H1 (cell line): ENCODE measurements around the gene LMNTD2. TPM values are rescaled to one million over a fixed set of nuclear protein-coding genes. Genes with fewer than 3 reads are reported as not detected.

Experiments
- CTCF ChIA-PET: fragments of 300-600 bp; sonication (Branson Sonifier 250); formaldehyde crosslinking; loops from one replicate; lab custom pipeline; 2021; ENCODE audit not compliant: partially characterized antibody; lab: Charles Lee
- POLR2A ChIA-PET: fragments of 300-600 bp; sonication (Branson Sonifier 250); formaldehyde crosslinking; loops from one replicate; lab custom pipeline; 2021; ENCODE audit warnings: inconsistent platforms; ENCODE audit not compliant: partially characterized antibody; lab: Charles Lee
- DNase-seq, 2 experiments: peaks; one replicate each; pipeline versions ENCODE4 v3.0.0 to v3.0.0-alpha.2; 2010 to 2022; ENCODE audit warnings: low spot score in 2 of 2, low read depth in 1 of 2, mixed read lengths in 1 of 2
- FAIRE-seq: peaks from 2 replicates; lab custom pipeline; 2011; peaks lifted over from hg19 to GRCh38; lab: Jason Lieb, UNC
- H2AFZ ChIP-seq: 2 replicates; pipeline ENCODE4 v1.8.1; 2012; ENCODE audit warnings: low read length, inconsistent platforms
- H2AK5ac ChIP-seq: 2 replicates; pipeline ENCODE4 v1.6.1; 2013; ENCODE audit warnings: low read depth, low read length
- H2BK120ac ChIP-seq: replicated peaks from 2 replicates; pipeline ENCODE3; 2013; ENCODE audit warnings: low read depth, low read length, inconsistent platforms
- H2BK12ac ChIP-seq: 2 replicates; pipeline ENCODE4 v1.6.1; 2013; ENCODE audit warnings: low read depth, low read length
- H2BK15ac ChIP-seq: 2 replicates; pipeline ENCODE4 v1.6.1; 2013; ENCODE audit warnings: low read length
- H2BK20ac ChIP-seq: 2 replicates; pipeline ENCODE4 v1.6.1; 2013; ENCODE audit warnings: low read length
- H2BK5ac ChIP-seq: 2 replicates; pipeline ENCODE4 v1.6.1; 2013; ENCODE audit warnings: low read depth, low read length
- H3K14ac ChIP-seq: 2 replicates; pipeline ENCODE4 v1.6.1; 2013; ENCODE audit warnings: inconsistent platforms; ENCODE audit not compliant: insufficient read length
- H3K18ac ChIP-seq: 2 replicates; pipeline ENCODE4 v1.6.1; 2013; ENCODE audit warnings: low read length; ENCODE audit errors: extremely low read depth
- H3K23ac ChIP-seq: 2 replicates; pipeline ENCODE4 v1.6.1; 2013; ENCODE audit warnings: inconsistent platforms; ENCODE audit not compliant: insufficient read length
- H3K23me2 ChIP-seq: 2 replicates; pipeline ENCODE4 v1.6.1; 2013; ENCODE audit warnings: low read depth, low read length
- H3K27ac ChIP-seq: 2 replicates; pipeline ENCODE4 v1.6.1; 2011; ENCODE audit warnings: low read depth, low read length, inconsistent platforms
- H3K27me3 ChIP-seq, 4 experiments: replicated peaks in 1 of 4; 1 replicate in 1 of 4; 2 replicates in 3 of 4; pipeline versions ENCODE4 v1.6.1 to v1.8.1; 2011 to 2013; ENCODE audit warnings: low read length in 3 of 4, mild to moderate bottlenecking in 3 of 4, inconsistent platforms in 2 of 4, mixed read lengths in 2 of 4, moderate library complexity in 1 of 4; ENCODE audit not compliant: control insufficient read depth in 3 of 4, insufficient read depth in 3 of 4; ENCODE audit errors: extremely low read depth in 1 of 4
- H3K36me3 ChIP-seq, 4 experiments: 2 replicates each; pipeline versions ENCODE4 v1.6.1 to v1.8.1; 2011 to 2013; ENCODE audit warnings: mild to moderate bottlenecking in 4 of 4, low read length in 3 of 4, moderate library complexity in 2 of 4, control low read depth in 1 of 4, inconsistent platforms in 1 of 4; ENCODE audit not compliant: insufficient read depth in 4 of 4, control insufficient read depth in 2 of 4
- H3K4ac ChIP-seq: replicated peaks from 2 replicates; pipeline ENCODE3; 2013; ENCODE audit warnings: low read length, low read depth, mixed read lengths, inconsistent platforms; ENCODE audit not compliant: insufficient read length
- H3K4me1 ChIP-seq, 4 experiments: replicated peaks in 1 of 4; 1 replicate in 1 of 4; 2 replicates in 3 of 4; pipeline versions ENCODE4 v1.6.1 to v1.8.1; 2011 to 2013; ENCODE audit warnings: low read length in 3 of 4, inconsistent platforms in 2 of 4, mixed read lengths in 1 of 4; ENCODE audit not compliant: insufficient read depth in 4 of 4, control insufficient read depth in 3 of 4
- H3K4me2 ChIP-seq, 2 experiments: 2 replicates each; pipeline versions ENCODE4 v1.6.1 to v1.8.1; 2011 to 2013; ENCODE audit warnings: low read depth in 2 of 2, low read length in 2 of 2, control low read depth in 1 of 2, inconsistent platforms in 1 of 2, mild to moderate bottlenecking in 1 of 2; ENCODE audit not compliant: insufficient read depth in 1 of 2
- H3K4me3 ChIP-seq, 4 experiments: fragments of 200-600, 300-600 bp in 1 of 4; sonication (generic), shearing (Covaris generic), sonication (Bioruptor Twin) in 1 of 4; 2 replicates each; pipeline versions ENCODE4 v1.5.1 to v1.8.1; 2011 to 2016; ENCODE audit warnings: low read length in 4 of 4, low read depth in 3 of 4, control low read depth in 2 of 4, inconsistent platforms in 2 of 4, mild to moderate bottlenecking in 2 of 4, mixed read lengths in 1 of 4, moderate library complexity in 1 of 4; ENCODE audit not compliant: insufficient read depth in 2 of 4; ENCODE audit errors: extremely low read depth in 1 of 4
- H3K56ac ChIP-seq: replicated peaks from 2 replicates; pipeline ENCODE3; 2013; ENCODE audit warnings: low read depth, mild to moderate bottlenecking, mixed read lengths, low read length, inconsistent platforms; ENCODE audit not compliant: insufficient read length
- H3K79me1 ChIP-seq: 2 replicates; pipeline ENCODE4 v1.6.1; 2013; ENCODE audit warnings: low read depth, low read length, control low read depth
- H3K79me2 ChIP-seq, 2 experiments: 2 replicates each; pipeline versions ENCODE4 v1.6.1 to v1.8.1; 2012 to 2013; ENCODE audit warnings: low read length in 2 of 2, mild to moderate bottlenecking in 2 of 2, inconsistent platforms in 1 of 2; ENCODE audit not compliant: insufficient read depth in 2 of 2, control insufficient read depth in 1 of 2
- H3K9ac ChIP-seq, 4 experiments: replicated peaks in 1 of 4; 1 replicate in 1 of 4; 2 replicates in 3 of 4; pipeline versions ENCODE4 v1.6.1 to v1.8.1; 2011 to 2013; ENCODE audit warnings: low read depth in 3 of 4, low read length in 3 of 4, control low read depth in 2 of 4, mild to moderate bottlenecking in 2 of 4, moderate library complexity in 2 of 4, inconsistent platforms in 1 of 4; ENCODE audit errors: extremely low read depth in 1 of 4
- H3K9me3 ChIP-seq, 2 experiments: 2 replicates each; pipeline versions ENCODE4 v1.6.1 to v1.8.1; 2012 to 2013; ENCODE audit warnings: mild to moderate bottlenecking in 2 of 2, moderate library complexity in 2 of 2, control low read depth in 1 of 2, inconsistent platforms in 1 of 2, low read depth in 1 of 2, low read length in 1 of 2, mixed read lengths in 1 of 2; ENCODE audit not compliant: insufficient read depth in 2 of 2
- H4K20me1 ChIP-seq, 2 experiments: replicated peaks in 1 of 2; 2 replicates each; pipeline versions ENCODE3 to v1.8.1; 2011 to 2013; ENCODE audit warnings: inconsistent platforms in 2 of 2, low read length in 2 of 2, mild to moderate bottlenecking in 1 of 2; ENCODE audit not compliant: insufficient read depth in 2 of 2, control insufficient read depth in 1 of 2
- H4K5ac ChIP-seq: 2 replicates; pipeline ENCODE4 v1.6.1; 2013; ENCODE audit warnings: low read length, low read depth, mixed read lengths, inconsistent platforms; ENCODE audit not compliant: insufficient read length
- H4K8ac ChIP-seq: 2 replicates; pipeline ENCODE4 v1.8.0; 2013; ENCODE audit warnings: mild to moderate bottlenecking, moderate library complexity, low read length, inconsistent platforms; ENCODE audit not compliant: insufficient read depth; ENCODE audit errors: extremely low read depth
- H4K91ac ChIP-seq: replicated peaks from 2 replicates; pipeline ENCODE3; 2013; ENCODE audit warnings: low read length, mixed read lengths, inconsistent platforms; ENCODE audit not compliant: insufficient read length
- BRCA1 ChIP-seq: IDR thresholded peaks from 2 replicates; pipeline ENCODE4 v1.6.1; 2012; ENCODE audit warnings: low read depth, low read length, improper control_type of control experiment
- CEBPB ChIP-seq: IDR thresholded peaks from 2 replicates; pipeline ENCODE4 v1.6.1; 2012; ENCODE audit warnings: low read depth, low read length
- CTBP2 ChIP-seq: IDR thresholded peaks from 2 replicates; pipeline ENCODE4 v1.7.0; 2011; ENCODE audit warnings: borderline replicate concordance, mild to moderate bottlenecking, moderate library complexity, mixed read lengths, low read length; ENCODE audit not compliant: insufficient read depth, insufficient read length
- EGR1 ChIP-seq: IDR thresholded peaks from 2 replicates; pipeline ENCODE4 v1.6.1; 2011; ENCODE audit warnings: low read depth, low read length, borderline replicate concordance
- NANOG ChIP-seq: IDR thresholded peaks from 2 replicates; pipeline ENCODE4 v1.6.1; 2011; ENCODE audit warnings: low read length, low read depth, mild to moderate bottlenecking, inconsistent platforms; ENCODE audit not compliant: insufficient read depth, poor library complexity, severe bottlenecking
- RNF2 ChIP-seq: fragments of 200-900, 300-1000 bp; sonication (generic); IDR thresholded peaks from 2 replicates; pipeline ENCODE4 v1.7.1; 2016; ENCODE audit warnings: borderline replicate concordance, low read depth, mild to moderate bottlenecking, antibody characterized with exemption, low read length; ENCODE audit not compliant: poor library complexity, severe bottlenecking; ENCODE audit errors: missing control alignments
- SIX5 ChIP-seq: IDR thresholded peaks from 2 replicates; pipeline ENCODE4 v1.6.1; 2011; ENCODE audit warnings: mild to moderate bottlenecking, low read depth, low read length
- TCF12 ChIP-seq: IDR thresholded peaks from 2 replicates; pipeline ENCODE4 v1.6.1; 2011; ENCODE audit warnings: low read depth, mild to moderate bottlenecking, low read length
- WGBS, 2 experiments: shearing (Covaris generic) in 1 of 2; methylation state at CpG; one replicate each; pipeline versions ENCODE4 v1.1.6 to v1.1.7; 2013 to 2015; ENCODE audit warnings: low lambda C conversion rate in 2 of 2, mixed read lengths in 2 of 2, inconsistent platforms in 1 of 2, low coverage in 1 of 2, missing lambda C conversion rate in 1 of 2; ENCODE audit not compliant: insufficient replicate concordance in 2 of 2, insufficient coverage in 1 of 2, insufficient read length in 1 of 2; ENCODE audit errors: extremely low coverage in 1 of 2, missing lambda C conversion rate in 1 of 2; 5-methylcytosine and 5-hydroxymethylcytosine counted together
- polyA plus RNA-seq, 7 experiments: library from polyadenylated mRNA; depleted of rRNA in 3 of 7; stranded (reverse) in 5 of 7; unstranded in 2 of 7; fragments of >200 nt in 5 of 7; fragments of 200-250 nt in 2 of 7; gene quantifications; 1 replicate in 5 of 7; 2 replicates in 1 of 7; 4 replicates in 1 of 7; pipeline versions ENCODE4 v1.2.1 to v1.2.3, GENCODE V29; 2011 to 2013; ENCODE audit warnings: missing spikeins in 2 of 7, mixed read lengths in 2 of 7
- total RNA-seq: library from RNA; stranded (reverse); fragmentation: NEBNext Ultra II Directional; extraction: Animal tissue kit (Norgen Biotek cat#: 25700); gene quantifications from 2 replicates; pipeline ENCODE4 v1.2.1, GENCODE V29; 2021
- TF ChIP-seq, protein P1 (sequence below): IDR thresholded peaks from 2 replicates; pipeline ENCODE4 v1.6.1; 2012; ENCODE audit warnings: low read length, inconsistent platforms
- TF ChIP-seq, protein P2 (sequence below): IDR thresholded peaks from 2 replicates; pipeline ENCODE4 v1.6.1; 2011; ENCODE audit warnings: low read depth, mild to moderate bottlenecking, low read length; ENCODE audit not compliant: insufficient read depth

Gene LMNTD2
- total and polyA plus RNA-seq, 2 of the 8 experiments (the other 6 are each of a cell fraction or from before 2014, with no cell fraction given), result 1.6 to 3.1 TPM

DNA sequence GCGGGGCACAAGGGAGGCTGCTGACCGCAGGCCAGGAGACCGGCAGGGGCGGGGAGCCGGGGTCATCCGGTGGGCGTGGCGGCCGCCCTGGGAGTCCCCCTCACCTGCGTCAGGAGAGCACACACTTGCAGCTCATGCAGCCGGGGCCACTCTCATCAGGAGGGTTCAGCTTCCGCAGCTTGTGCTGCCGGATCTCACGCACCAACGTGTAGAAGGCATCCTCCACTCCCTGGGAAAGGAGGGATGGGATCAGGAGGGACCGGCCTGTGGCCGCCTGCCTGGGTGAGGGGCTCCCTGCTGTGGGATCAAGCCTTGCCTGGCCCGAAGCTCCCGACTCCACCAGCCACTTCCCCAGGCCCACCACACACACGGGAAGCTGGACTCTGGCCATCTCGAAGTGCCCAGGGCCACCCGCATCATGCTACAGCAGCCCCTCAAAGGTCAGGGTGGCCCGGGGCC lies 28.0 kb downstream of the LMNTD2 start:
- ChIA-PET CTCF (interaction anchor here (1.4 to 1.5 kb wide), 2 partner anchors 14 to 59 kb away, joined by 3 to 9 read pairs; no protein-coding TSS in a partner anchor), POLR2A (interaction anchor here (0.6 to 1.8 kb wide), 8 partner anchors 14 to 307 kb away, joined by 3 to 8 read pairs (median 4); no protein-coding TSS in a partner anchor)
- H2BK5ac ChIP-seq, result no peak overlapping the region
- H3K14ac ChIP-seq, result no peak overlapping the region
- no peak overlapping the region for H4K91ac ChIP-seq
- no peak overlapping the region for H3K18ac ChIP-seq
- H3K23me2 ChIP-seq, result peaks cover 18% of the 10 kb centered on the region; the same call in 1 of the 2 replicates
- 91% methylated on average over 23 of the region's 23 CpGs; no CpG with 5 or more reads in 1 of the 2 experiments for WGBS, 2 experiments
- no peak overlapping the region for H2BK15ac ChIP-seq
- no peak for FAIRE-seq
- no peak overlapping the region for H2BK120ac ChIP-seq
- no peaks in the 10 kb centered on the region for H3K79me2 ChIP-seq
- no peak overlapping the region for H3K9ac ChIP-seq
- H4K20me1 ChIP-seq, result peaks cover 7 to 11% of the 10 kb centered on the region in 2 experiments
- no peaks in the 10 kb centered on the region for H3K79me1 ChIP-seq
- H3K56ac ChIP-seq, result no peak overlapping the region
- no peak overlapping the region for H4K5ac ChIP-seq
- H2BK20ac ChIP-seq, result no peak overlapping the region
- H2AFZ ChIP-seq, result no peak overlapping the region
- no peak overlapping the region for H3K23ac ChIP-seq
- H2BK12ac ChIP-seq, result no peak overlapping the region
- no peaks in the 10 kb centered on the region for H3K9me3 ChIP-seq
- H2AK5ac ChIP-seq, result no peak overlapping the region
- peaks cover 0 to 10% (median 5%) of the 10 kb centered on the region in 4 experiments; a peak in 5 of 7 replicates for H3K4me1 ChIP-seq
- no peak for DNase-seq
- H3K36me3 ChIP-seq, result peaks cover 0 to 15% (median 6%) of the 10 kb centered on the region in 4 experiments; a peak in 5 of 8 replicates
- H3K4me2 ChIP-seq, result no peak overlapping the region
- no peak overlapping the region for H4K8ac ChIP-seq
- no peak overlapping the region for H3K4ac ChIP-seq
- no peak overlapping the region for H3K27ac ChIP-seq
- H3K4me3 ChIP-seq, result no peak overlapping the region
- peaks cover 0 to 10% (median 4%) of the 10 kb centered on the region in 4 experiments; a peak in 5 of 7 replicates for H3K27me3 ChIP-seq
- no peak for TF ChIP-seq SIX5
- TF ChIP-seq CTBP2, result no peak
- TF ChIP-seq, protein P1, sequence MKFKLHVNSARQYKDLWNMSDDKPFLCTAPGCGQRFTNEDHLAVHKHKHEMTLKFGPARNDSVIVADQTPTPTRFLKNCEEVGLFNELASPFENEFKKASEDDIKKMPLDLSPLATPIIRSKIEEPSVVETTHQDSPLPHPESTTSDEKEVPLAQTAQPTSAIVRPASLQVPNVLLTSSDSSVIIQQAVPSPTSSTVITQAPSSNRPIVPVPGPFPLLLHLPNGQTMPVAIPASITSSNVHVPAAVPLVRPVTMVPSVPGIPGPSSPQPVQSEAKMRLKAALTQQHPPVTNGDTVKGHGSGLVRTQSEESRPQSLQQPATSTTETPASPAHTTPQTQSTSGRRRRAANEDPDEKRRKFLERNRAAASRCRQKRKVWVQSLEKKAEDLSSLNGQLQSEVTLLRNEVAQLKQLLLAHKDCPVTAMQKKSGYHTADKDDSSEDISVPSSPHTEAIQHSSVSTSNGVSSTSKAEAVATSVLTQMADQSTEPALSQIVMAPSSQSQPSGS, result no peak
- TF ChIP-seq, protein P2, sequence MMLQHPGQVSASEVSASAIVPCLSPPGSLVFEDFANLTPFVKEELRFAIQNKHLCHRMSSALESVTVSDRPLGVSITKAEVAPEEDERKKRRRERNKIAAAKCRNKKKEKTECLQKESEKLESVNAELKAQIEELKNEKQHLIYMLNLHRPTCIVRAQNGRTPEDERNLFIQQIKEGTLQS, result no peak
- TF ChIP-seq BRCA1, result no peak
- no peak for TF ChIP-seq EGR1
- TF ChIP-seq CEBPB, result no peak
- no peak for TF ChIP-seq RNF2
- TF ChIP-seq TCF12, result no peak
- no peak for TF ChIP-seq NANOG
